GM21723 (cell line): ENCODE data around the gene SNX1.

ENCODE experiments used
- ATAC-seq: cut with Tn5 transposase; IDR thresholded peaks from one replicate; pipeline ENCODE4 v1.9.1; 2021; ENCODE audit warnings: mild to moderate bottlenecking, moderate library complexity; ENCODE audit not compliant: unreplicated experiment

SNX1 gene

DNA sequence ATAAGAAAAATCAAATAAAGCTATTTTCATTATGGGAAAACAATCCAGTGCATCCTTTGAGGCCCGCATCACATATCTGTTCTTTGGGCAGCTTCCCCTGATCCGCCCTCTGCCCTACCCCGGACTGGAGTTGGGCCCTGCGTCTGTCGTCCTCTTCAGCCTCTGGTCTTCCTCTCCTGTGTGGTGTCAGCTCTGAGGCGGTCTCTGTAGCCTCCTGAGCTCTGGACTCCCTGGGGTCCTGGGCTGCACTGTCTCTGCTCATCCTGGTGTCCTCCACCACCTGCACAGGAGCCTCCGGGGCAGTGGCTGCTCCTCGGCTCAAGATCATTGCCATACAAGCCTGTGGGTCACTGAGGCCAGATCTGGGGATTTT is 48.4 kb downstream of the SNX1 start:
- no peak for ATAC-seq

DNA sequence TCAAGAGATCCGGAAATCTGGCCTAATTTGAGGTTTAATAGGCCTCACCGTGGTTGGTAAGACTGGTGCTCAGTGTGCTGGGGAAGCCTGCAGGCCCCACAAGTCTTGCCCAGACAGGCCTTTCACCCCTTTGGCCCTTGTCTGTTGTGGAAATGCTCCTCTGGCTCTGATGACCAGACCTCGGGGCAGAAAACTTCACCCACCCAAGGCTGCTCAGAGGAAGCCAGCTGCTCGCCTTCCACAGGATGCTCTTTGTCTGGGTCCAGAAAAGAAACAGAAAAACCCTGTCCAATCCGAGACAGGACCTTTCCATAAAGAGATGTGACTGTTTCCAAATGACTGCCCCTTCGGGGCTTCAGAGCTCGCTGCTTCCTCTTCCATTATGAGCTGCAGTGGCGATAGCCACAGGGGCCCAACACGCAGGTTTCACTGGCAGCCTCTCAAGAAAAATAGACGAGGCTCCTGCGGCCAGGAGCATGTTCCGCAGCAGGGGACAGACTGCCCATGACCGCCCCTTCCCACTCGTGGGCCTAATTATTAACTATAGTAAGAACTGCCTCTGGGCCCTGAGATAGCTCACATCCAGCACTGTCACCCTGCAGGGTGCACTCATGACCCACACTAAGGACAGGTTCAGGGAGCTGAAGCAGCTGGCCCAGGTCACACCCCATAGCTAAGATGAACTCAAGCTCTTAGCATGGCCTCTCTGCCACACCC is 48.9 kb downstream of the SNX1 start:
- peak; percentile 63 for ATAC-seq

DNA sequence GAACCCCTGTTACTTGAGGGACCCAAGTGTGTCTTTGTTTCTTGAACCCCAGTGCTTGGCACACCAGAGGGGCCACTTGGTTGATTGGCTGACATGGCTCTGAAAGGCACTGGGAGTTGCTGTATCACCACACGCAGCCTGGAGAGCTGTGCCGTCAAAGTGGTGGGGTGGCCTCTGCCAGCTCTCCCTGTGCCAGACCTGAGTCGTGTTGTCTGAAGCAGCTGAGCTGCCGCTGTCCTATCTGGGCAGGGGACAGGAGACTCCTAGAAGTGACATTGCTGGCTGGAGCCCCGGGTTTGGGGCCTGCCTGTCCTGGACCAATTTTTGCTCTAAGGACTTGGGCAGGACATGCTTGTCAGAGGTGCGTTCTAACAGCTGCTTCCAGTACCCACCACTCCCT is 50.3 kb downstream of the SNX1 start:
- ATAC-seq = no peak

DNA sequence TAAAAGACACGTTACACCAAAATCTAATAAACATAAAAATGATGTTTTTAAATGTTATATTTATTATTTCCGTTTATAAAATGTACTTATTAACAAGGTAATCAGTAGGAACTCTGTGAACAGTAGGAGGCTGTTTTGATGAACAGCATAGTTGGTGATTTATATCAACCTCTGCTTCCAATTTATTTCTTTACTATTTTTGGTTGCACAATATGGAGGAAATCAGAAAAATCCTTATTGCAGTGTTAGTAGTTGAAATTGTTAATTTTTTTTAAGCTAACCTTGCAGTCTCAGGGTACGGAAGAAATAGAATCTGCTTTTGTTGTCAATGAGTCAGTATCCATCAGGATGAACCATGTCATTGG is 50.7 kb downstream of the SNX1 start:
- ATAC-seq = no peak

DNA sequence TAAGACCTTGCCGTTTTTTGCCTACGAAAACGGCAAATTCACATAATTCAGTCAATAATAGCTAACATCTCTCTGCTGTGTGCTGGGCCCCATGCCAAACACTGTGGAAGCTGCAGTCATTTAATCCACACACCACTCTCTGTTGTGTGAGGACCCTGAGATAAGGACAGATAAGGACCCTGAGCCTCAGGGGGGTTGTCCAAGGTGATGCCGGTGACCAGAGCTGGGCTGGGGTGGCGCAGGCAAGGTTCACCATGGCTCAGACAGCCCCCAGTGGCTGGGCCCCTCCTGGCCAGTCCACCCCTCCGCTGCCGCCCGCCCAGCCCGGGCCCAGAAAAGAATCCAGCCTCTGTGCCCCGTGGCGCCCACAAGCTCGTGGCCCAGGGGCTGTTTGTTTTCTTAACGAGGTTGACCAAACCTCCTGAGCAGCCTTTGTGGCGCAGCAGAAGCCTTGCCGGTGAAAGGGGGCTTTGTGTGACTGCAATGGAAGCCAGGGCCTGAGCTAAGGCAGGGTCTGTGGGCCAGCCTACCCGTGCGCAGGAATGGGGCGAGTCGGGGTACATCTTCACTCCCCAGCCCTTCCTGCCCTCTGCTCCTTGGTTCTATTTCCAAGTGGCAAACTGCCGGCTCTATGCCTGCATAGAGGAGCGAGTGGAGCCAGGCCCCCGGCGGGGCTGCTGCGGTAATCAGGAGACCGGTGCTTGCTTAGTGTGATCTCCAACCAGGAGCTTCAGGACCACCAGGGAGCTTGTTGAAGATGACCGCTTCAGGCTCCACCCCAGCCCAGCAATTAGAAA is 51.3 kb downstream of the SNX1 start:
- ATAC-seq = no peak

DNA sequence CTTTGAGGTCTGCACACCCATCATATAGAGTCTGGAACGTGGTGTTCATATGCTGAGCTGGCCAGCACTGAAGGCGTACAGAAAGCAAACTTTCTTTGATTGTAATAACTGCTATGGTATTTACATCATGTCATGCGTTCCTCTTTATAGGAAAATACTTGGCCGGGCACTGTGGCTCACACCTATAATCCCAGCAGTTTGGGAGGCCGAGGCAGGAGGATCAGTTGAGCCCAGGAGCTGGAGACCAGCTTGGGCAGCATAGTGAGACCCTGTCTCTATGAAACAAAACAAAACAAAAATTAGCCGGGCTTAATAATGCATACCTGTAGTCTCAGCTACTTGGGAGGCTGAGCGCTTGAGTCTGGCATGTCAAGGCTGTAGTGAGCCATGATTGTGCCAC is 52.4 kb downstream of the SNX1 start:
- ATAC-seq = no peak

DNA sequence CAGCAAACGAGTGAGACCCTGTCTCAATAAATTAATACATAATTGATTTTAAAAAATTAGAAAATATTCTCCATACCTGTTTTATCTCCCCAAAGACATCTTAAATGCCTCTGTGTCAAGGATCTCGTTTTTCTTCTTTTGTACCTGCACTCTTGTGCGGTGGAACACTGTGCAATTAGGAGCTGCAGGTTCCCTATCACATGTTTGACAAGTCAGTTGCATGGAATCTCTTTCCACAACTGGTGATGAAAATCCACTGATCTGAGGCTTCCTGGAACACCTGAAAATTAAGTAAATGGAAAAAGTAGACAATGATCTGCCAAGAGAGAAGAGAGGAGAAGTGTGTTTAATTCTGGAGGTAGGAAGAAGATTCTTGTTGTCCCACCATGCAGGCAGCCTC is 52.8 kb downstream of the SNX1 start:
- ATAC-seq = no peak

DNA sequence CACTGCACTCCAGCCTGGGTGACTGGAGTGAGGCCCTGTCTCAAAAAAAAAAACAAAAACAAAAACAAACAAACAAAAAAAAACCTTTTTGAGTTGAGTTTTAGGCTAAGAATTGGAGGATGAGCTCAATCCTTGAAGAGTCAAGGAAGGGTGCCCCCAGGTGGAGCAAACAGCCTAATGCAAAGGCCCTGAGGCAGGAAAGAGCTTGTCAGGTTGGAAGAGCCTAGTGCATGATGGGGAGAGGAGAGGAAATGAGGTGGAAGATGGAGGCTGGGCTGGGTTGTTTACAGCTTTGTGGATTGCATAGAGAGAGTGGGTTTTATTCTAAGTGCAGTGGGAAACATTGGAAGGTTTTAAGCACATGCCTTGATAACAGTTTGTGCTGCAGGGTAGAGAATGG is 53.6 kb downstream of the SNX1 start:
- ATAC-seq = no peak

DNA sequence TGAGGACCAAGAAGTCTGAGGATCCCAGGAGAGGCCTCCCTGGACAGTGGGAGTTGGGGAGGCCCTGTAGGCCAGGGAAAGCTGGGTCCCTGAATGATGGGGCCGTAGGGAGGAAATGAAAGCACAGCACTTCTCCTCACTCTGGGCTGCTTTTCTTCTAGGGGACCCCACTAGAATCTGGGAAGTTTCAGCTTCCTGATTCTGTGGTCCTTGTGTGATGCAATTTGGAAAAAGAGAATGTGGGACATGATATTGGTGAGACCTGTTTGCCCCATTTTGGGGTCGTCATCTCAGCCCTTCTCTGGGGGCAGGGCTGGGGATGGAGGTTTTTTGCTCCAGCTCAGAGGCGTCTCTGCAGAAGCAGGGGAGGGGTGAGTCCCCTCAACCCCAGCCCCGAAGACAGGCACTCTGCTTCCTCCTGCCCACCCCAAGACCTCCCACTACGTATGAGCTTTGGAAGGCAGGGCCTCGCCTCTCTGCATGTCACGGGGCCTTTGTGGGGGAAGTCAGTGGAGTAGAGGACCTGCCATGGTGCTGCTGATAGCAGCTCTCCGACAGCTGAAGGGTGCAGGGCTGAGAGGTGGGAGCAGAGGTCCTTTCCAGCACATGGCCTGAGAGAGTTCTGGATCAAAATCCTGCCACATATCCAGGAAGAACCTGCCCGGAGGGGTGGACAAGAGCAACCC is 54.3 kb downstream of the SNX1 start:
- no peak for ATAC-seq

DNA sequence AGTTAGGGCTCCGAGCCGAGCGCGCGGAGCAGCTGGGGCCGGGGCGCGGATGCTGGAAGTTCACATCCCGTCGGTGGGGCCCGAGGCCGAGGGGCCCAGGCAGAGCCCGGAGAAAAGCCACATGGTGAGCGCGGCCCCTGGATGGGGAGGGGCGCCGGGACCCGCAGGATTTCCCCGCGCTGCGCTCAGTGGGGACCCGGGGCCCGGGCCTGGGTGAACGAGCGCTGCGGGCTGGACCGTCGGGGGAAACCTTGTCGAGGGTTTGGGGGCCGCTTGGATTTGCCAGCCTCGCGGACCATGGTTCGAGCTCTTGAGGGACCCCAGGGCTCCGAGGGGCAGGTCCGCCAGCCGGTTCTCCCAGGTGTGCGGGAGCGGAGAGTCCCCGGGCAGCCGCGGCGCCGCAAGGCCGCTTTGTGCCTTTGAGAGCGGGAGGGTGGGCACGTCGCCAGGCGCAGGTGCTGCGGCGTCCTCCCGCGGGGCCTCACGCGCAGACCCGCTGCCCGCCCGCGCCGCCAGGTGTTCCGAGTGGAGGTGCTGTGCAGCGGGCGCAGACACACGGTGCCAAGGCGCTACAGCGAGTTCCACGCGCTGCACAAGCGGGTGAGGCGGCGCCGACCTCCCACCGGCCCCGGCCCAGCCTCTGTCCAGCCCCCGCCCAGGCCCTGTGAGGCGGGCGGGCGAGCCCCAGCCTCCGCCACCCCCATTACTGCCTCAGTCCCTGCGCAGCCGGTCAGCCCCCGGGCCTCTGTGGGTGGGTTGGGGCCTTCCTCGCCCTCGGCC is 56.1 kb downstream of the SNX1 start, which contains the start of gene SNX22:
Gene SNX22 (plus strand): TSS at position 5 of the 780 bp plus-strand sequence. CDS start 45 bp downstream, at position 50.
- ATAC-seq = peak; percentile 21

DNA sequence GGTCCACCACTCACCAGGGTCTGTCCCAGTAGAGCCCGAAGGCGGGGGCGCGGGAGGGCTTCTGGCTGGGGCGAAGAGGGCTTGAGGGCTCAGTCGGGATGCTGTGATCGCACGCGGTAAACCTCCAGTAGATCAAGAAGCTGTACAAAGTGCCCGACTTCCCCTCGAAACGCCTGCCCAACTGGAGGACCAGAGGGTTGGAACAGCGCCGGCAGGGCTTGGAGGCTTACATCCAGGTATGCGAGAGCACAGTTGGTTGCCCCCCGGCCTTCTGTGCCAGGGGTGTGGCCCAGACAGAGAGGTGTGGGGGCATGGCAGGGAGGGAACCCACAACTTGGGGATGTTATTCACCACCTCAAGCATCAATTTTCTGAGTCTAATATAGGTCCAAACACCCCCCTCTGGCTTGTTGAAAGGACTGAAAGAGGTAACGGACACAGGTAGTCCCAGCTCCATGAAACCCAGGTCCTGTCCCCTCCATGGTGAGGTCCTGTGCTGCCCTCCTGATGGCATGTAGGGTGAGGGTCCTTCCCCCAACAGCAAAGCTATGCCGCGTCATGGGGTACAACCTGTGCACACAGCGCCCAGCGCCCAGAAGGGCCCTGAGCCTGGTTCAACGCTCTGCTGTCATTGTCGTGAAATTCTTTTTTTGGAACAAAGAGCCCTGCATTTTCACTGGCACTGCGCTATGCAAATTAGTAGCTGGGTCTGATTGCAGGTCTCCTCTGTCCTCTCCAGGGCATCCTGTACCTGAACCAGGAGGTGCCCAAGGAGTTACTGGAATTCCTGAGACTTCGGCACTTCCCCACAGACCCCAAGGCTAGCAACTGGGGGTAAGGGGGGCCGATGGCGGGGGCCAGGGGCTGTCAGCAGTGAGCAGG is 57.0 kb downstream of the SNX1 start:
- peak; percentile 17 for ATAC-seq

DNA sequence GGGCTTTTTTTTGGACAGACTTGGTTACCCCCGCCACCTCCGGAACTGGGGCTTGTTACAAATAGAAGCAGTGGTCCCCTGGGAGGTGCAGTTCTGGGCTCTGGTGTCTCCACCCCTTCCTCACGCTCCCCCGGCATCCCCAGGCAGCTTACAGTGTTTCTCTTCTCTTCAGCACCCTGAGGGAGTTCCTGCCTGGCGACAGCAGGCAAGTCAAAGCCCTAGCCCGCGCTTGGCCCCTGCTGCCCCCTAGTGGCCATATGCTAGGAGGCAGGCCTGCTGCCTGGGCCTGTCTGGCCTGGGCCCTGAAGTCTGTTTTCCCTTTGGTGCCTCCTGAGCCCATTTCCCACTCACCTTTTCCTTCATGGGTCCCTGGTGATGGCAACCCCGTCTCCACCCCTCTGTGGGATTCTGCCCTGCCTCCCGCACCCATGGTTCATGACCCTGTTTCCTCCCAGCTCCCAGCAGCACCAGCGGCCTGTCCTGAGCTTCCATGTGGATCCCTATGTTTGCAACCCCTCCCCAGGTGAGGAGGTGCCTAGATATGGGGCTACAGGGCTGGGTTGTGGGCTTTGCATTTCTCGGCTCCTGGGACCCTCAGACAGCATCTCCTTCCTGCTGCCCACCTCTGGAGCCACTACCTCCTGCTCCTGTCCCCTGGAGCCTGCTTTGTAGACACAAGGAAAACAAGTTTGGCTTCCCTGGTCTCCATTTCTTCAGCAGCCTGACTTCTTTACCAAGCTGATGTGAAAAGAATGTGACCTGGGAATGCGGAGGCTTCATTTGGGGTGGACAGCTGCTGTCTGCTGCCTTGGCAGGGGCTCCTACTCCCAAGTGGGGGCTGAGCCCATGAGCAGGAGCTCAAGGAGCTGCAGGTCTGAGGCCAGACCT is 57.9 kb downstream of the SNX1 start:
- ATAC-seq = peak; percentile 59

DNA sequence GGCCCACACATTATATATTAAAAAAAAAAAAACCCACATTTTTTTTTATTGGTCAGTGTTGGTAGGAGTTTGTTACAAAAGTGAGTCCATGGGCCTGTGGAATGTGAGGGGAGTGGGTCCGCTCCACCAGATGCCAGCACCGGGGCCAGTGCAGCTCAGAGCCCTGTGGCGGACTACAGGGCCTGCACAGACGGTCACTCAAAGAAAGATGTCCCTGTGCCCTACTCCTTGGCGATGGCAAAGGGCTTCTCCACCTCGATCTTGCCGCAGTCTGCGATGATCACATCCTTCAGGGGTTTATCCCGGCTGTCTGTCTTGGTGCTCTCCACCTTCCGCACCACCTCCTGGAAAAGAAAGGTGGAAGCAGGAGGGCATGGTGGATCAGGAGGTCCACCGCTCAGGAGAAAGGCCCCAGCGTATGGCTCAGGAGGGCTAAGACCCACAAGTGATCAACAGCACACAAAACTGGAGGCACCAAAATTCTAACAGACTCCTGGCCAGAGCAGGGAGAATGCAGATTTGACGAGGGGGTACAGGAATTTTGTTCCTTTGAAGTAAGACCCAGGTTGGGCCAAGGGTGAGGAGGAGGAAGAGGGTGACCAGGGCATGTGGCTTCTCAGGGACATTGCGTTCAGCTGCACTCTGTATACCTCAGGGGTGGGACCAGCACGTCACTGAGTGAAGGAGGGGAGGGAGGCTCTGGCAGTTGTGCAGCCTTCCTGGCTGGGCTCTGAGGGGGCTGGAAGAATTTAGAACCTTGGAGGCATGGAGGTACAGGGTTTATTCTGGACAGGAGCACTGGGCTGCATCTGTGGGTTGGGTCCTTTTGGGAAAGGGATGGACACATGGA is 60.2 kb downstream of the SNX1 start:
- no peak for ATAC-seq

DNA sequence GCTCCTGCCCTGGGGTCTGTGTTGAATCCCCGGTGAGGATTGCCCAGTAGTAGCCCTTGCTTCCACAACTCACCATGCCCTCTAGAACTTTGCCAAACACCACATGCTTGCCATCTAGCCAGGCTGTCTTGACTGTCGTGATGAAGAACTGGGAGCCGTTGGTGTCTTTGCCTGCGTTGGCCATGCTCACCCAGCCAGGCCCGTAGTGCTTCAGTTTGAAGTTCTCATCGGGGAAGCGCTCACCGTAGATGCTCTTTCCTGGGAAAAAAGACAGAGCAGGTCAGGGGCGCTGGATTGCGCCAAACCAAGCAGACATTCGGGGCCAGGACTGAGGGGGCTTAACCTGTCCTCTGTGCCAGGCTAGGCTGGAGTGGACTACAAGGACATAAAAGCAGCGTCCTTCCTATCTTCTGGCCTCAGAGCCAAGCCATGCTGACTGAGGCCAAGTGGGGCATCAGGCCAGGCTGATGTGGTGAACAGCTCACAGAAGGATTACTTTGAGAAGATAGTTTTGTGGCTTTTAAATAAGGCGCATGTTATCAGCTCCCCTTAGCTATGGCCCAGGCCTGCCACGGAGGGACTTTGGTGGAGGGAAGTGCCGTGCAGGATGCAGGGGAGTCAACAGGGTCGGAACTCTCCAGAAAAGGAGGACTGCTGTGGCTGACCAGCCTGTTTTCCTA is 61.0 kb downstream of the SNX1 start:
- ATAC-seq = no peak

DNA sequence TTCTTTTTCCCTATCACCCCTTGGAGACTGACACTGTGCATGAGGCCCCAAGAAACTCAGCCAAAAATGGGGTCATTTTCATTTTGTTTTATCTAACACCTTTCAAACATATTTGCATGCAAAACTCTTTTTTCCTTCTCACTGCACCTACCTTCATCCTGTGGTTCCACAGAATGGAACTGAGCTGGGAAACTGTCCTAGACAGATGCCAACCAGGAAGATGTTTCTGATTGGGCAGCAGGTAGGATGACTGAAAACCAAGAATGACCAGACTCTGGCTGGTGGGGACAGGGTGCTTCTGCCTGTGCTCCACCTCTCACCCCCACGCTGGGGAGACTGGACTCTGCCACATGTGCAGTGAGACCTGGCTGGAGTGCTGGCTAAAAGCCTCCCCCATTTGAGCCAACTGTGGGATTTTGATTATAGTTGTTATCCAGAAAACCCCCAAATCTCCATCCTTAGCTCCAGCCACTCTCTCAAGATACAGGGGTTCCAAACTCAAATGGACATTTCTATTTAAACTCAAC is 61.9 kb downstream of the SNX1 start:
- no peak for ATAC-seq

DNA sequence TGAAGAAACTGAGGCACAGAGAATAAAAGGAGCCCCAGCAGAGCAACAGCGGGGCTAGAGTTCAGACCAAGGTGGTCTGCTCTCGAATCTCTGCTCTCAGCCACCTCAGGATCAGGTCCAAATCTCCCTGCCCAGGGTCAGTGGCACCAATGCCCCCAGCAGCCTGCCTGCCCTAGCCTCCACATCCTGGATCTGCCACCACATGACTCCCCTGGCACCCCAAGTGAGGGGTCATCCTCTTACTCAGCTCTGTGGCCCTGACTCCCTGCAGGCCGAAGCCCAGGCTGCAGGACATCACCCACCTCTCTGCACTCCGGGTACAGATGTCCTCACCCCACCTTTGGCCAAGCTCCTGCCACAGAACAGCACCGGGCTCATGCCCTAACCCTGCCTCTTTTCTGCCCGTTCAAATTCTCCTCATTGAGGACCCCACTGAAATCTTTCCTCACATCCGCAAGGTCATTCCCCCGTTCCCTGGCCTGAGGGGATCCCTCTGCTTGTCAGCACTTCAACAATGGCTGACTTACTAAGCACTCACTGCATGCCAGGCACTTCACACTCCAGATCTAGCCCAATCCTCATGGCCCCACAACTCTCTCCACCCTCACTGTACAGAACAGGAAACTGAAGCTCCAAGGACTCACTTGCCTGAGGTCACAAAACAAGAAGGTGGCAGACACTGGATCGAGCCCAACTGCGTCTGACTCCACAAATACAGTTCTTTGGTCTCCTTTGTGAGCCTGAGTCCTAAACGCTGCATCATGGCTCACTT is 62.8 kb downstream of the SNX1 start:
- no peak for ATAC-seq
